Loucy (cell line): Measurements from ENCODE around the gene FAM53A.

Experiments used
- H2AFZ ChIP-seq: fragments of 200-600 bp; sonication (generic); 2 replicates; pipeline ENCODE4 v1.6.0; 2016; ENCODE audit warnings: antibody characterized with exemption, mild to moderate bottlenecking, low read length, moderate library complexity
- H3F3A ChIP-seq: fragments of 200-600 bp; 2 replicates; pipeline ENCODE4 v1.6.0; 2016; ENCODE audit warnings: antibody characterized with exemption, low read depth, mild to moderate bottlenecking
- H3K27me3 ChIP-seq: fragments of 200-600 bp; sonication (generic); 2 replicates; pipeline ENCODE4 v1.6.1; 2014; ENCODE audit warnings: low read length, mild to moderate bottlenecking; ENCODE audit not compliant: insufficient read depth, poor library complexity, severe bottlenecking
- H3K36me3 ChIP-seq: fragments of 200-600 bp; sonication (generic); 2 replicates; pipeline ENCODE4 v1.6.1; 2016; ENCODE audit warnings: low read length; ENCODE audit not compliant: insufficient read depth
- H3K4me1 ChIP-seq: fragments of 200-600 bp; sonication (generic); 2 replicates; pipeline ENCODE4 v1.5.1; 2014; ENCODE audit warnings: low read length, mild to moderate bottlenecking; ENCODE audit not compliant: insufficient read depth, poor library complexity, severe bottlenecking
- H3K4me2 ChIP-seq: fragments of 200-600 bp; sonication (generic); 2 replicates; pipeline ENCODE4 v1.6.0; 2014; ENCODE audit warnings: antibody characterized with exemption, low read length, low read depth, mild to moderate bottlenecking; ENCODE audit not compliant: poor library complexity, severe bottlenecking
- H3K4me3 ChIP-seq: fragments of 200-600 bp; sonication (generic); 2 replicates; pipeline ENCODE4 v1.5.1; 2014; ENCODE audit warnings: low read length, mild to moderate bottlenecking, mixed read lengths; ENCODE audit not compliant: poor library complexity, severe bottlenecking
- H3K79me2 ChIP-seq: fragments of 200-600 bp; sonication (generic); 2 replicates; pipeline ENCODE4 v1.6.1; 2014; ENCODE audit warnings: low read length; ENCODE audit not compliant: insufficient read depth
- H3K9ac ChIP-seq: fragments of 200-600 bp; sonication (generic); 2 replicates; pipeline ENCODE4 v1.6.0; 2014; ENCODE audit warnings: mild to moderate bottlenecking, low read depth, low read length, moderate library complexity; ENCODE audit not compliant: poor library complexity, severe bottlenecking
- H3K9me2 ChIP-seq: fragments of 200-600 bp; sonication (generic); replicated peaks from 2 replicates; pipeline ENCODE4 v1.6.1; 2016; ENCODE audit warnings: low read depth, low read length, mixed read lengths
- H3K9me3 ChIP-seq: fragments of 200-600 bp; sonication (generic); 2 replicates; pipeline ENCODE4 v1.6.1; 2014; ENCODE audit warnings: mild to moderate bottlenecking, antibody characterized with exemption, low read length, low read depth; ENCODE audit not compliant: insufficient read depth
- H4K20me1 ChIP-seq: fragments of 200-600 bp; sonication (generic); 2 replicates; pipeline ENCODE4 v1.6.0; 2014; ENCODE audit warnings: antibody characterized with exemption, low read length, mild to moderate bottlenecking; ENCODE audit not compliant: insufficient read depth, poor library complexity, severe bottlenecking
- EZH2phosphoT487 ChIP-seq: fragments of 200-600 bp; IDR thresholded peaks from 2 replicates; pipeline ENCODE4 v1.6.1; 2018; ENCODE audit warnings: antibody characterized with exemption, mild to moderate bottlenecking, moderate library complexity, borderline replicate concordance
- TF ChIP-seq, protein P1 (sequence below): fragments of 200-600 bp; sonication (generic); conservative IDR thresholded peaks from 2 replicates; pipeline ENCODE4 v1.5.1; 2014; ENCODE audit warnings: mild to moderate bottlenecking, antibody characterized with exemption, low read length

The FAM53A gene

DNA sequence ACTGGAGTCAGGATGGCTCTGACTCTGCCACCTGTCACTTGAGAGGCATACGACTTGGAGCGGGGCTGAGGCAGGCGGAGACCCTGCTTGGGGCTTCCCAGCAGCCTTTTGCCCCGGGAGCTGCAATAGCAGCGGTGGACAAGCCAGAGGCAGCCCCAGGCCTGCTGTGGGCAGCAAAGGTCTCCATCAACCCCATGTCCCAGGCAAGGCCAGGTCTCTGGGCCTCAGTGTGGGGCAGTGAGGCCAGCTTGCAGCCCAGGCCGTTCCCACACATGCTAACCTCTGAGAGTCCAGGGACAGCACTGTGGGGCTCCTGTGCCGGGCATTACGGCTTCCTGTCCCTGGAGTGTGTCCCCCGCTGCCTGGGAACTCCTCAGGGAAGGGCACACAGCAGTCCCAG is 53.0 kb downstream of the FAM53A start:
- no peaks in the 10 kb centered on the region for H3K36me3 ChIP-seq
- no peak overlapping the region for H2AFZ ChIP-seq
- H3K27me3 ChIP-seq = no peaks in the 10 kb centered on the region
- H4K20me1 ChIP-seq = no peaks in the 10 kb centered on the region
- no peaks in the 10 kb centered on the region for H3K4me1 ChIP-seq
- no peaks in the 10 kb centered on the region for H3F3A ChIP-seq
- no peak overlapping the region for H3K4me2 ChIP-seq
- H3K79me2 ChIP-seq = no peaks in the 10 kb centered on the region
- TF ChIP-seq, protein P1, sequence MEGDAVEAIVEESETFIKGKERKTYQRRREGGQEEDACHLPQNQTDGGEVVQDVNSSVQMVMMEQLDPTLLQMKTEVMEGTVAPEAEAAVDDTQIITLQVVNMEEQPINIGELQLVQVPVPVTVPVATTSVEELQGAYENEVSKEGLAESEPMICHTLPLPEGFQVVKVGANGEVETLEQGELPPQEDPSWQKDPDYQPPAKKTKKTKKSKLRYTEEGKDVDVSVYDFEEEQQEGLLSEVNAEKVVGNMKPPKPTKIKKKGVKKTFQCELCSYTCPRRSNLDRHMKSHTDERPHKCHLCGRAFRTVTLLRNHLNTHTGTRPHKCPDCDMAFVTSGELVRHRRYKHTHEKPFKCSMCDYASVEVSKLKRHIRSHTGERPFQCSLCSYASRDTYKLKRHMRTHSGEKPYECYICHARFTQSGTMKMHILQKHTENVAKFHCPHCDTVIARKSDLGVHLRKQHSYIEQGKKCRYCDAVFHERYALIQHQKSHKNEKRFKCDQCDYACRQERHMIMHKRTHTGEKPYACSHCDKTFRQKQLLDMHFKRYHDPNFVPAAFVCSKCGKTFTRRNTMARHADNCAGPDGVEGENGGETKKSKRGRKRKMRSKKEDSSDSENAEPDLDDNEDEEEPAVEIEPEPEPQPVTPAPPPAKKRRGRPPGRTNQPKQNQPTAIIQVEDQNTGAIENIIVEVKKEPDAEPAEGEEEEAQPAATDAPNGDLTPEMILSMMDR = no peak
- no peak for TF ChIP-seq EZH2phosphoT487
- H3K9ac ChIP-seq = no peak overlapping the region
- H3K4me3 ChIP-seq = no peak overlapping the region
- peaks cover 5% of the 10 kb centered on the region; the same call in 1 of the 2 replicates for H3K9me3 ChIP-seq
- H3K9me2 ChIP-seq = no peaks in the 10 kb centered on the region

GRCh38 chr4:1630266-1630665 is 53.8 kb downstream of the FAM53A start:
- no peaks in the 10 kb centered on the region for H3K27me3 ChIP-seq
- no peaks in the 10 kb centered on the region for H3K36me3 ChIP-seq
- H3K9me2 ChIP-seq = no peaks in the 10 kb centered on the region
- H3K4me1 ChIP-seq = no peaks in the 10 kb centered on the region
- no peak overlapping the region for H3K9ac ChIP-seq
- H4K20me1 ChIP-seq = no peaks in the 10 kb centered on the region
- no peak overlapping the region for H2AFZ ChIP-seq
- TF ChIP-seq EZH2phosphoT487 = no peak
- TF ChIP-seq, protein P1 = no peak
- no peaks in the 10 kb centered on the region for H3K79me2 ChIP-seq
- H3K9me3 ChIP-seq = peaks cover 12% of the 10 kb centered on the region; the same call in 1 of the 2 replicates
- no peak overlapping the region for H3K4me2 ChIP-seq
- no peaks in the 10 kb centered on the region for H3F3A ChIP-seq
- H3K4me3 ChIP-seq = no peak overlapping the region

DNA sequence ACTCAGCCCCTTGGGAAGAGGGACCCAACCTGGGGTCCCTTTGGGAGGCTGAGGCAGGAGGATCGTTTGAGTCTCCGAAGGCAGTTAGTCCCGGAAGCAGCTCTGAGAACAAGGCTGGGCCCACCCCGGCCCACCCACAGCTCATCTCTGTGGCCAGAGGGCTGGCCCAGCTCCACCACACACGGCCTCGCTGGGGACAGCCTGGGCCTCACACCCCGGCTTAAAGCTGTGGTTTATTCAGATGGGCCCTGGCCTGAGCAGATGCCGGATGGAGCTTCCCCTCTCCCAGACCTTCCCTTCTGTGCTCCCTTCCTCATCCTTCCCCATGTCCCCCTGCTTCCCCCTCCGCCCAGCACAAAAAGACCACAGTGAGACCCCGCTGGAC is 54.4 kb downstream of the FAM53A start:
- TF ChIP-seq EZH2phosphoT487 = no peak
- TF ChIP-seq, protein P1 = no peak
- H3K4me1 ChIP-seq = no peaks in the 10 kb centered on the region

More for the DNA sequence above, 54.4 kb downstream of the FAM53A start:
- Histone ChIP-seq H3K27me3 (no peaks in the 10 kb centered on the region), H3K4me3 (no peak overlapping the region), H3K79me2 (no peaks in the 10 kb centered on the region), H2AFZ (no peak overlapping the region), H3K9me2 (no peaks in the 10 kb centered on the region), H3K9me3 (peaks cover 12% of the 10 kb centered on the region; the same call in 1 of the 2 replicates), H4K20me1 (no peaks in the 10 kb centered on the region), H3F3A (no peaks in the 10 kb centered on the region), H3K36me3 (no peaks in the 10 kb centered on the region), H3K9ac (no peak overlapping the region), H3K4me2 (no peak overlapping the region)
